ENCODE measurements around the gene ROPN1B. TPM values are rescaled to one million over a fixed set of nuclear protein-coding genes. Genes with fewer than 3 reads are reported as not detected.

Gene ROPN1B
- total RNA-seq, 1 experiment from 2014 or later = 0.13 TPM

GRCh38 chr3:126029241-126029640 is 60.3 kb downstream of the ROPN1B start:
- peaks cover 52% of the 10 kb centered on the region for H3K36me3 Mint-ChIP-seq
- CTCF ChIA-PET = no interaction called here

More at GRCh38 chr3:126029241-126029640, 60.3 kb downstream of the ROPN1B start:
- DNase-seq (ENCODE audit: low spot score) = no peak
- no peak for ATAC-seq
- POLR2A ChIA-PET = no interaction called here
- no peak overlapping the region for H3K27ac Mint-ChIP-seq
- TF ChIP-seq ESRRA (CRISPR knock-in tag; IDR thresholded peaks at IDR 0.05; ENCODE audit: borderline replicate concordance) = no peak
- no peak for TF ChIP-seq USF2 (CRISPR knock-in tag; IDR thresholded peaks at IDR 0.05)
- TF ChIP-seq NR2C2 (CRISPR knock-in tag; IDR thresholded peaks at IDR 0.05) = no peak
- TF ChIP-seq PREB (CRISPR knock-in tag; IDR thresholded peaks at IDR 0.05; ENCODE audit: borderline replicate concordance) = no peak
- TF ChIP-seq ZNF532 (CRISPR knock-in tag; IDR thresholded peaks at IDR 0.05; ENCODE audit: borderline replicate concordance) = no peak
- no peak for TF ChIP-seq KAT7 (CRISPR knock-in tag; IDR thresholded peaks at IDR 0.05; ENCODE audit: borderline replicate concordance)
- TF ChIP-seq ZNF232 (CRISPR knock-in tag; IDR thresholded peaks at IDR 0.05) = no peak
- no peak for TF ChIP-seq ZNF121 (CRISPR knock-in tag; IDR thresholded peaks at IDR 0.05)
- TF ChIP-seq OVOL2 (CRISPR knock-in tag; IDR thresholded peaks at IDR 0.05; ENCODE audit: borderline replicate concordance) = no peak
- TF ChIP-seq SMAD4 (CRISPR knock-in tag; IDR thresholded peaks at IDR 0.05) = no peak
- TF ChIP-seq FOXJ3 (CRISPR knock-in tag; IDR thresholded peaks at IDR 0.05; ENCODE audit: borderline replicate concordance) = no peak
- TF ChIP-seq FOXP1 (CRISPR knock-in tag; IDR thresholded peaks at IDR 0.05; ENCODE audit: borderline replicate concordance) = no peak
- TF ChIP-seq HMGXB4 (CRISPR knock-in tag; IDR thresholded peaks at IDR 0.05) = no peak
- no peak for TF ChIP-seq ZNF671 (CRISPR knock-in tag; IDR thresholded peaks at IDR 0.05)
- TF ChIP-seq SMAD3 (CRISPR knock-in tag; IDR thresholded peaks at IDR 0.05; ENCODE audit: borderline replicate concordance) = no peak
- no peak for TF ChIP-seq E2F1 (CRISPR knock-in tag; IDR thresholded peaks at IDR 0.05)
- no peak for TF ChIP-seq FOXP4 (CRISPR knock-in tag; IDR thresholded peaks at IDR 0.05)
- no peak for TF ChIP-seq NFYB (CRISPR knock-in tag; conservative IDR thresholded peaks at IDR 0.05; ENCODE audit: low read depth)
- peaks cover 38% of the 10 kb centered on the region for H3K9me3 Mint-ChIP-seq
- H3K27me3 Mint-ChIP-seq (ENCODE audit: low read depth) = peaks cover 49% of the 10 kb centered on the region
- no peak overlapping the region for H3K4me3 Mint-ChIP-seq
- peaks cover 11% of the 10 kb centered on the region for H3K4me1 Mint-ChIP-seq
